Measurements from ENCODE around the gene TUG1.

The TUG1 gene

DNA sequence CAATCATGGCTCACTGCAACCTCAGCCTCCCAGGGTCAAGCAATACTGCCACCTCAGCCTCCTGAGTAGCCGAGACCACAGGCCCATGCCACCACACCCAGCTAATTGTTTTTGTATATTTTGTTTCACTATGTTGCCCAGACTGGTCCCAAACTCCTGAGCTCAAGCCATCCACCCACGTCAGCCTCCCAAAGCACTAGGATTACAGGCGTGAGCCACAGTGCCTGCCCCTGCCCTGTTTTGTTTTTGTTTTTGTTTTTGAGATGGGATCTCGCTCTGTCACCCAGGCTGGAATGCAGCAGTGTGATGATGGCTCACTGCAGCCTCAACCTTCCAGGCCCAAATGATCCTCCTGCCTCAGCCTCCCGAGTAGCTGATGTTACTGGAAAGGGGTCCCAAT, 53.5 kb downstream of the TUG1 start:
- no peaks in the 10 kb centered on the region for H3K79me2 ChIP-seq (ENCODE audit: insufficient read depth, low read length)
- no peak overlapping the region for H3K27ac ChIP-seq (ENCODE audit: low read depth, low read length, poor library complexity, severe bottlenecking)
- H3K9me3 ChIP-seq (ENCODE audit: low read length) = no peaks in the 10 kb centered on the region
- H4K20me1 ChIP-seq (ENCODE audit: insufficient read depth, low read length) = no peaks in the 10 kb centered on the region
- no peak for TF ChIP-seq EZH2 (IDR thresholded peaks at IDR 0.05; ENCODE audit: borderline replicate concordance, low read length)
- TF ChIP-seq, protein P1, sequence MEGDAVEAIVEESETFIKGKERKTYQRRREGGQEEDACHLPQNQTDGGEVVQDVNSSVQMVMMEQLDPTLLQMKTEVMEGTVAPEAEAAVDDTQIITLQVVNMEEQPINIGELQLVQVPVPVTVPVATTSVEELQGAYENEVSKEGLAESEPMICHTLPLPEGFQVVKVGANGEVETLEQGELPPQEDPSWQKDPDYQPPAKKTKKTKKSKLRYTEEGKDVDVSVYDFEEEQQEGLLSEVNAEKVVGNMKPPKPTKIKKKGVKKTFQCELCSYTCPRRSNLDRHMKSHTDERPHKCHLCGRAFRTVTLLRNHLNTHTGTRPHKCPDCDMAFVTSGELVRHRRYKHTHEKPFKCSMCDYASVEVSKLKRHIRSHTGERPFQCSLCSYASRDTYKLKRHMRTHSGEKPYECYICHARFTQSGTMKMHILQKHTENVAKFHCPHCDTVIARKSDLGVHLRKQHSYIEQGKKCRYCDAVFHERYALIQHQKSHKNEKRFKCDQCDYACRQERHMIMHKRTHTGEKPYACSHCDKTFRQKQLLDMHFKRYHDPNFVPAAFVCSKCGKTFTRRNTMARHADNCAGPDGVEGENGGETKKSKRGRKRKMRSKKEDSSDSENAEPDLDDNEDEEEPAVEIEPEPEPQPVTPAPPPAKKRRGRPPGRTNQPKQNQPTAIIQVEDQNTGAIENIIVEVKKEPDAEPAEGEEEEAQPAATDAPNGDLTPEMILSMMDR (IDR thresholded peaks at IDR 0.05; ENCODE audit: low read length) = no peak
- no peaks in the 10 kb centered on the region for H3K27me3 ChIP-seq (ENCODE audit: insufficient read depth, low read length)
- H2AFZ ChIP-seq (ENCODE audit: low read length) = no peak overlapping the region
- no peak overlapping the region for H3K4me2 ChIP-seq (ENCODE audit: low read length)
- no peaks in the 10 kb centered on the region for H3K4me1 ChIP-seq (ENCODE audit: insufficient read depth, low read length, severe bottlenecking)
- no peak overlapping the region for H3K4me3 ChIP-seq (ENCODE audit: low read depth, low read length, poor library complexity, severe bottlenecking)
- H3K9ac ChIP-seq (ENCODE audit: low read length) = no peak overlapping the region
- no peaks in the 10 kb centered on the region for H3K36me3 ChIP-seq (ENCODE audit: insufficient read depth, low read length)
- no peaks in the 10 kb centered on the region for H3F3A ChIP-seq (ENCODE audit: insufficient read depth, low read length)
- H3K9me2 ChIP-seq (ENCODE audit: low read depth, low read length) = no peaks in the 10 kb centered on the region

Data from OCI-LY1 (cell line).